Brain pericyte (primary cell): Measurements from ENCODE around the gene CDK5.
"Not testable (repeated sequence)": the region's sequence is repeated elsewhere in the genome, so short reads cannot be mapped to it uniquely, and the experiment has no call there.

ENCODE experiments used
- DNase-seq: peaks from one replicate; pipeline ENCODE4 v3.0.0-alpha.2; 2012; ENCODE audit warnings: low read depth, low spot score

CDK5 gene

DNA sequence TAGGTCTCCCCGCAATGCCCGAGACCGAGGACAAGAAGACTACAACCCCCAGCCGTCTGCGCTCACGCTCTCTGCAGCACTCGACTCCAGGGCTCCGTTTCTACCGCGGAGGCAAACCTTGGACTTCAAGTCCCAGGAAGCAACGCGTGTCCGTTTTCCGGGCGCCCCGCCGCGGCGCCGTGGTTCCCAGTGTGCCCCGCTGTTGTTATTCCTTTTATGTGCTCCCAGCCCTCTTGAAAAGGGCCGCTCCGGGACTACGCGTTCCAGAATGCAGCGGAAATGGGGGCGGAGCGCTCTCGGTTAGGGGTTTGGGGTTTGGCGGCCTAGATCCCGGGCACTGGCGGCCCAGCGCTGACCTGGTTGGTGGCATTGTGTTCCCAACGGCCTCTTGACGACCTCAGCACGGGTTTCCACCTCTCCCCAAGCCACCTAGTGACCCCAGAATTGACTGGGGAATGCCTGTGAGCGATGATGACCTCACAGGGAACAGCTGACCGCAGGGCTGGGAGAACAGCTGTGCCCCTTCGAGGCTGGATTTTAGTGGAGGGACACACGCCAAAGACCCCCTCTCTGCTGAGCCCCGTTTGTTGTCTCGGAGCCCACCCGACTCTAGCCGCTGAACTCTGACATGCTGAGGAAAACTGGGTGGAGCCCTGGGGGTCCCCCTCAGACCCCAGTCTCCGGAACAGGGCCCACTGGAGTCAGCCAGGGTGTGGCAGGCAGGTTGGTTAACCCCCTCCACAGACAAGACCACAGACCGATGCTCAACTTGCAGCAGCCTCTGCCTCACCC is 488 bp upstream of the CDK5 start:
- peak; percentile 99 for DNase-seq

DNA sequence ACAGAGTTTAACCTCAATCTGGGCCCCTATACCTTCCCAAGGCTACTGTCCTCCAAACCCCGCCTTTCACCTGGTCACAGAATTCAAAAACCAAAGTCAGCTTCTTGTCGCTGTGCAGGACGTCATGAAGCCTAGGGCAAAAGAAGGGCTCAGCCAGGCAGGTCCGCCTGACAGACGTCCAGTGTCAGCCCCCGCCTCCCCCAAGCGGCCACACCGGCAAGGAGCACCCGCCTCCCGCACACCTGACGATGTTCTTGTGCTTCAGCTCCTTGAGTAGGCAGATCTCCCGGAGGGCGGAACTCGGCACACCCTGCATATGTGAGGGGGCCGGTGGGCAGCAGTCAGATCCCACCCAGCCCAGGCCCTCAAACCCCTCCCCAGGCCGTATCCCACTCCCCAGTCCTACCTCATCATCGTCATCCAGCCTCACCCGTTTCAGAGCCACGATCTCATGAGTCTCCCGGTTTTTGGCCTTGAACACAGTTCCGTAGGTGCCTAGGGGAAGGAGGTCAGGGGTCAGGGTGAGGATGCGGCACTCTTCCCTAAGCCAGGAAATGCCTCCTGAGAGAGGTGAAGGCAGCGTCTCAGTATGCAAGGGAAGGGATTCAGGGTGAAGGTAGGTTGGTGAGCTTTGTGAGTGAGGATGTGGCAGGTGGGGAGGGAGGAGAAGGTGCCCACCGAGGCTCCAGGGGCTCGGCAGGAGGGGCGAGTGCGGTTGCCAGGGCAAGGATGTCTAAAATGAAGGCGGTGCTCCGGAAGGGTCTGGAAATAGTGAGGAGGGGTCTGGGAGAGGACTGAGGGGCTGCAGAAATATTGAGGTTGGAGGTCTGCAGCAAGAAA is 811 bp downstream of the CDK5 start:
- DNase-seq: no peak

DNA sequence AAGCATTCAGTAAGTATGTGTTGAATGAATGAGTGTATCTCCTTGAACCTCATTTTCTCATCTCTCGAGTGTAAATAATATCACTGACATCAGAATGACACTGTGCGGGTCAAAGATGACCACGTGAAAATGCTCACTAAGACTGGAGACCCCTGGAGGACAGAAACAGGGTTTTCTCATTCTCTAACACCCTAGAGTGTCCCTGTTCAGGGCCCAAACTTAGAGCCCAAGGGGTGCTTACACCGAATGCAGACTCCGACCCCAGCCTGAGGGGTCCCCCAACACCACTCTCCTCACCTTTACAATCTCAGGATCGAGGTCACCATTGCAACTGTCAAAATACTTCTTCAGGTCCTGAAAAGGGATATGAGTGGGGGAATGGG is 1.4 kb downstream of the CDK5 start:
- DNase-seq: no peak

DNA sequence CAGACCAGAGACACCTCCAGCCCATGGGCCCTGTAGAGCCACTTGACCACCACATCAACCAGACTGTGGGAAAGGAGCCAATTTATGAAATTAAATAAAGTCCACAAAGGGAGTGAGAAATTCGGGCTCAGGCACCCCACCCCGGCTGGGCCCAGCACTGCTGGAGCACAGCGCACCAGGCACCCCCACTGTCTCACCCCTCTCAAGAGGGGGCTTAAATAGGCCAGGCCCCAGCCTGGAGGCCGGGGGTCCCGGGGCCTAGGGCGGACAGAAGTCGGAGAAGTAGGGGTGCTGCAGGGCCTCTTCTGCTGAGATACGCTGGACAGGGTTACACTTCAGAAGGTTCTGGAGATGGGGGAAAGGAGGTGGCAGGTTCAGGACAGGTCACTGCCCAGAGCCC is 3.9 kb downstream of the CDK5 start:
- no peak for DNase-seq

DNA sequence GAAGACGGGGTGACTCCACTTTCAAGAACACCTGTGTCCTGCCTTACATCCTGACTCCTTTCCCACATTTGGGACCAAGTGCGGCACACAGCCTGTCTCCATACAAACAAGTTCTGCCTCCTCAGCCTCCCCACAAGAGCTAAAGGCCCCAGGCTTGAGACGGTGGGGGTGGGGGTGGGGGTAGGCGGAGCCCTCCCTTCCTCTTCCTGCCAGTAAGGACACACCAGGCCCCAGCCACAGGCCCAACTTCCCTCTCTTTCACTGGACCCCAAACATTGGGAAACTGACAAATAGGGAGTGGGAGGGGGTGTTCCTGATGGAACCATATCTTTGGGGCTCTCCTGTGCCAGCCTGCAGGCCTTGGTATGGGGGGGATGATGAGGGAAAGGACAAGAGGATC is 4.6 kb downstream of the CDK5 start:
- no peak for DNase-seq

DNA sequence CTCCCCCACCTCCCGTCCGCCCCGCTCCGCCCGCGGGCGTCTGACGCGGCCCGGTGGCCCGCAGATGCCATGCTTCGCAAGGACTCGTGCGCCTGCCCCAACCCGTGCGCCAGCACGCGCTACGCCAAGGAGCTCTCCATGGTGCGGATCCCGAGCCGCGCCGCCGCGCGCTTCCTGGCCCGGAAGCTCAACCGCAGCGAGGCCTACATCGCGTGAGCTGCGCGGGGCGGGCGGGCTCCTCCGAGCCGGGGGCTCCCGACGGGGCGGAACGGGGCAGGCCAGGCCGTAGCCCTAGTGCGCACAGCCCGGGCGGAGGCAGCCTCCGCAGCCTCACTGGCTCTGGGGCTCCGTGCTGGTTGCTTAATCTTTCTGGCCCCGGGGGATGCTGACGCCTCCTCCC is 6.6 kb downstream of the CDK5 start:
- peak; percentile 63 for DNase-seq

DNA sequence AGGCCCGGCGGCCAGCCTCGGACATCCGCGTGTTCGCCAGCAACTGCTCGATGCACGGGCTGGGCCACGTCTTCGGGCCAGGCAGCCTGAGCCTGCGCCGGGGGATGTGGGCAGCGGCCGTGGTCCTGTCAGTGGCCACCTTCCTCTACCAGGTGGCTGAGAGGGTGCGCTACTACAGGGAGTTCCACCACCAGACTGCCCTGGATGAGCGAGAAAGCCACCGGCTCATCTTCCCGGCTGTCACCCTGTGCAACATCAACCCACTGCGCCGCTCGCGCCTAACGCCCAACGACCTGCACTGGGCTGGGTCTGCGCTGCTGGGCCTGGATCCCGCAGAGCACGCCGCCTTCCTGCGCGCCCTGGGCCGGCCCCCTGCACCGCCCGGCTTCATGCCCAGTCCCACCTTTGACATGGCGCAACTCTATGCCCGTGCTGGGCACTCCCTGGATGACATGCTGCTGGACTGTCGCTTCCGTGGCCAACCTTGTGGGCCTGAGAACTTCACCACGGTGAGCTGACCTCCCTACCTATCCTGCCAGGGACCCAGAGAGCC is 8.7 kb downstream of the CDK5 start:
- DNase-seq: no peak

DNA sequence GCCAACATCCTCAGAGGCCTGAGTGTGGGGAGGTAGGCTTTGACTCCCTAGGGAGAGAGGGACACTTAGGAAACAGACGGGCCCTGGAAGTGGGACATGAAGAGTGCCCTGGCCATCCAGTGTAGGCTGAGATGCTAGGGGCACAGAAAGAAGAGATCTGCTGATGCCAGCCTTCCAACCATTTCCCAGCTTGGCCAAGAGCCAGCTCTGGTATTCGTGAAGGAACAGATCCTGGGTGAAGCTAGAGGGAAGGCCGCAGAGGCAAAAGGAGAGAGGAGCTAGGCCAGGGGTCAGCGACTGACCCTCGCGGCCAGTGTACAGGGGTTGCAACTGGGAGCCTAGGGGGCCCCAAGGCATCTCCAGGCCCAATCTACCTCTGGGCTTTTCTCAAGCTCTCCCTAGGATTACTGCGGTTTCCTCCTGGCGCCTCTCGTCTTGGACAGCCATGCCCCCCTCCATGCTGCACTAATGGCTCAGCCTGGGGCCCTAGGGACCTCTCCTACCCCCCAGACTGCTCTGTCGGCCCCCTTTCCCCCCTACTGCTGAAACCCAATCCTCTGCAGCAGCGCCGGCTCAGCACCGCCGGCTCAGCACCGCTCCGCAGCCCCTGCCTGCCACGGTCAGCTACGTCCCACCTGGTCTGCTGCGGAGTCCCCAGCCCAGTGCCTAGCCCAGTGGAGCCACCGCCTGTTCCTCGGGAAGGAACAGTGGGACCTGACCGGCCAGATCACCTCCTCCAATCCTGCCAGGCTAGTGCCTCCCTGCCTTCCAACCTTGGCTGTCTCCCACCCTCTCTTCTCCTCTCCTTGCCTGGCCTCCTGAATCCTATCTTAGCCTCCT is 9.5 kb downstream of the CDK5 start, which contains the start of gene ASIC3:
TSS of gene ASIC3 (plus strand) at position 556 of the 840 bp plus-strand sequence. CDS start 355 bp downstream, outside the sequence.
- no peak for DNase-seq

DNA sequence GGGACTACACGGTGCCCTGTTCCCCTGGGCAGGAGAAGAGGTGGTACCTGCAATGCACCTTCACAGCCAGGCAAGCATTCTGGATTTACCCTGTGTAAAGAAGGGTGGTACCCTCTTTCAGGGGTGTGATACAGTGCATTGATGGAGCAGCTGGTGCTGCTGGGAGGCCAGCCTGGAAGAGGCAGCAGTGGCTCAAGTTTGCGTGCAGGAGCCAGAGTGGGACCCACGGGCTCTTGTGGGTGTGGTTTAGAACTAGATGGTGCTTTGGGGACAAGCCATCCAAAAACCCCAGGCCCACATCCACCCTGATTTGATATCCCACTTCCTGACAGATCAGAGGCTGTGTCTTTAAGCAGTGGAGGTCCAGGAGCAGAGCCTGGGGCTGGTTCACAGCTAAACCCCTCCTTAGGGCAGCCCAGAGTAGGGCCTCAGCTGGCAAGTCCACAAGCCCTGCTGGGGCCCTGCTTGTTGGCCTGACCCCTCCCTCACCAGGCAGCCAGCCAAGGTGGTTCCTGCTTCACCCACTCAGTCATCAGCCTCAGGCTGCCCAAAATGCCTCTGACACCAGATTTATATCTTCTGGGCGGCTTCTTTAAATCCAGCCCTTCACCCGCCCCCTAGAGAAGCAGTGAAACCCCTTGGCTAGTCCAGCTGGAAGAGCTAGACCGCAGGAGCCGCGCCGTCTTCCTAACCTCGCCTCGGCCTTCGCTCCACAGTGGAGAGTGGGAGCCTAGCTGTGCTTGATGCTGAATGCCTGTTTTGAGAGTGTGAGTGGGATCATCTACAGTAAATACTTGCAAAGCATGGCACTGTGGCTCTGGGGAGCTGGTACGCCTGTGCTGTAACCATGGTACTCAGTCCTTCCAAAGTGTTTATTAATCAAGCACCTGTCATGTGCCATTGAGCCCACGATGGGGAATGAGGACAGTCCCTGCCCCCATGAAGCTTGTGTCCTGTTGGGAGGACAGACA is 10.8 kb downstream of the CDK5 start:
- no peak for DNase-seq

DNA sequence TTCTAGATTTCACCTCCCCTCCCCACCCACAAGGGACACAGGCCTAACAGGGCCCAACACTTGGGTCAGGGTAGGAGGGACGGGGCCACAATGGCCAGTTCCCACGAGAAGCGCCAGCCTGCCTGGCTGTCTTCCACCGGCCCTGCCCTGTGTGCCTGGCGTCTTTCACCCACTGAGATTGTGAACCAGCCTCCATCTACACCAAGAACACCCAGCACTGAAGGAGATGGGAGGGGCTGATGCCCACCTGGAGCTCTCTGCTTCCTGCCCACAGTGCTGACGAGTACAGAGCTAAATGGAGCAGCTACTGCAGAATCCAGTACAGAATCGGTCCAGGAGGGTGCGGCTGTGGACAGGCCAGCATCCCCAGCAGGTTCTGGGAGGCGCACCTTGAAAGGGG is 11.7 kb downstream of the CDK5 start:
- DNase-seq: no peak

DNA sequence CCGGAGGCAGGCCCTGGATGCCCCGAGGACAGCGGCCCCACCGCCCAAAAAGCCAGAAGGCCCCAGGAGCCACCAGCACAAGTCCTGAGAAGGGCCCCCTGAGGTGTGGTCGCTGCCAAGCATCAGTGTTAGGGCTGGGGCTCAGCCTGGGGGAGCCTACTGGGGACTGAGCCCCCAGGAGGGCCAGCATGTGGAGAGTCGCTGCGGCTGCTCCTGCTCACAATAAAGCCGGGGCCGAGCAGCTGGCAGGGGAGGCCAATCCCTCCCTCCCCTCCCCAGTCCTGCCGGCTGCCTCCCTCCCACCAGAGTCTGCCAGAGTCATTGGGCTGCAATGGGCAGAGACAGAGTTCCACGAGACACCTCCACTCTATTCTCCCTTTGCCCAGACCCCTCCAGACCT is 12.4 kb downstream of the CDK5 start:
- DNase-seq: no peak

DNA sequence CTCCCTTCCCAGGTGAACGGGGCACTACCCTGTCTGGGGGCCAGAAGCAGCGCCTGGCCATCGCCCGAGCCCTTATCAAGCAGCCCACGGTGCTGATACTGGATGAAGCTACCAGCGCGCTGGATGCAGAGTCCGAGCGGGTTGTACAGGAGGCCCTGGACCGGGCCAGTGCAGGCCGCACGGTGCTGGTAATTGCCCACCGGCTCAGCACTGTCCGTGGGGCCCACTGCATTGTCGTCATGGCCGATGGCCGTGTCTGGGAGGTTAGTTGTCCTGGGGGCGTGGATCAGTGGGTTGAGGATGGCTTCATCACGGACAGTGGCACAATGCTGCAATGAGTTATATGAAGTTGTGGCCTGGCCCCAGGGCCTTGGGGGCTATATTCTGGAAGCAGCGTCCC is 13.7 kb downstream of the CDK5 start:
- no peak for DNase-seq

DNA sequence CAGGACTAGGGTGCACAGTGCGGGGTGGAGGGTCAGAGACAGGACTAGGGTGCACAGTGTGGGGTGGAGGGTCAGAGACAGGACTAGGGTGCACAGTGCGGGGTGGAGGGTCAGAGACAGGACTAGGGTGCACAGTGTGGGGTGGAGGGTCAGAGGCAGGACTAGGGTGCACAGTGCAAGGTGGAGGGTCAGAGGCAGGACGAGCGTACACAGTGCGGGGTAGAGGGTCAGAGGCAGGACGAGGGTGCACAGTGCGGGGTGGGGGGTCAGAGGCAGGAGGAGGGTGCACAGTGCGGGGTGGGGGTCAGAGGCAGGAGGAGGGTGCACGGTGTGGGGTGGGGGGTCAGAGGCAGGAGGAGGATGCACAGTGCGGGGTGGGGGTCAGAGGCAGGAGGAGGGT is 14.2 kb downstream of the CDK5 start:
- not testable (repeated sequence) for DNase-seq

DNA sequence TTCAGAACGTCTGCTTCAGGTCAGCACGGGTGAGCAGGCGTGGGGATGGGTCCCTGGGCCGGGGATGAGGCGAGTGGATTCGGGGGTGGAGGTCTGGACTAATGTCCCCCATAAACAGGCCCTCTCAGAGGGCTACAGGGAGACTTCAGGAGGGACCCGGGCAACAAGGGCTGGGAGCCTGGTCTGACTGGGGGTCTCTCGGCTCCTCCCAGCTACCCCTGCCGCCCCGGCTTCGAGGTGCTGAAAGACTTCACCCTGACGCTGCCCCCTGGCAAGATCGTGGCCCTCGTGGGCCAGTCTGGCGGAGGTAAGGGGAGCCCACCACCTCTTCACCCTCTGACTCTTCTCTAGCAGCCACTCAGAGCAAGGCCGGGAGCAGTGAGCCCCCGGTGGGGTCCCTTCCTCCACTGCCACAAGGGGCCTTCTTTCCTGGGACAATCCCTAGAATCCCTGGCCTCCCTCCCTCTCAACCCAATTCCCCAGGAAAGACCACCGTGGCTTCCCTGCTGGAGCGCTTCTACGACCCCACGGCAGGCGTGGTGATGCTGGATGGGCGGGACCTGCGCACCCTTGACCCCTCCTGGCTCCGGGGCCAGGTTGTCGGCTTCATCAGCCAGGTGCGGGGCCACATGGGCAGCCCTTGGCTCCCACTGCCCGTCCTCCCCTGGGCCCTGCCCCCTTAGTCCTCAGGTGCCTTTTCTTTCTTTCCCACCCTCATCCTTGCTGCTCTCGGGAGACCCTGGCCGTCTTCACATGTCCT is 16.9 kb downstream of the CDK5 start:
- no peak for DNase-seq

DNA sequence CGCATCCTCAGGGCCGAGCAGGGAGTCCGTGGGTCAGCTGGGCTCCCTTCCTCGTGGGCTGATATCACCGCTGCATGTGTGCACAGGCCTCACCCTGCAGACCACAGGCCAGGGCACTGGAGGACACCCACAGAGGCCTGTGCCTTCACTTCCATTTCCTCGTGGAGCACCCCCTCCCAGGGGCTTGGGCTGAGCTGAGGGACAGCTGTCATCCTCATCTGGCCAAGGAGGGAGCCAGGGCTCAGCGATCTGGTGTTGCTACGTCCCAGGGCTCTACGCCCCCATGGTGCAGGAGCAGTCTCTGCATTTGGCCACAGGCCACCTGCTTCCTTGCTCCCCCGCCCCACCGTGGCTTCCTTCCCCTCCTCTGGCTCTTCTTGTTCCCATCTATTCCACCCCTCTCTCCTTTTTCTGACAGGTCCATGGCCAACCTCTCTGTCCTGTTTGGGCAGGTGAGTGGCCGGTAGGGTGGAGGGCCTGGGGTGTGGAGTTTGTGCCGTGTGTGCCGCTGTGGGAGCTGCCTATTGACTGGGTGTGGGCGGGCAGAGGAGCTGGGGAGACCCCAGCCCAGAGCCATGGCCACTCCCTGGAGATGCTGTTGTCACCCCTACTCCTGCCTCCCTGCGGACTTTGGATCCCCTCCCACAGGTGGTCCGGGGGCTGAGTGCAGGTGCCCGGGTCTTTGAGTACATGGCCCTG is 17.7 kb downstream of the CDK5 start:
- DNase-seq: no peak

DNA sequence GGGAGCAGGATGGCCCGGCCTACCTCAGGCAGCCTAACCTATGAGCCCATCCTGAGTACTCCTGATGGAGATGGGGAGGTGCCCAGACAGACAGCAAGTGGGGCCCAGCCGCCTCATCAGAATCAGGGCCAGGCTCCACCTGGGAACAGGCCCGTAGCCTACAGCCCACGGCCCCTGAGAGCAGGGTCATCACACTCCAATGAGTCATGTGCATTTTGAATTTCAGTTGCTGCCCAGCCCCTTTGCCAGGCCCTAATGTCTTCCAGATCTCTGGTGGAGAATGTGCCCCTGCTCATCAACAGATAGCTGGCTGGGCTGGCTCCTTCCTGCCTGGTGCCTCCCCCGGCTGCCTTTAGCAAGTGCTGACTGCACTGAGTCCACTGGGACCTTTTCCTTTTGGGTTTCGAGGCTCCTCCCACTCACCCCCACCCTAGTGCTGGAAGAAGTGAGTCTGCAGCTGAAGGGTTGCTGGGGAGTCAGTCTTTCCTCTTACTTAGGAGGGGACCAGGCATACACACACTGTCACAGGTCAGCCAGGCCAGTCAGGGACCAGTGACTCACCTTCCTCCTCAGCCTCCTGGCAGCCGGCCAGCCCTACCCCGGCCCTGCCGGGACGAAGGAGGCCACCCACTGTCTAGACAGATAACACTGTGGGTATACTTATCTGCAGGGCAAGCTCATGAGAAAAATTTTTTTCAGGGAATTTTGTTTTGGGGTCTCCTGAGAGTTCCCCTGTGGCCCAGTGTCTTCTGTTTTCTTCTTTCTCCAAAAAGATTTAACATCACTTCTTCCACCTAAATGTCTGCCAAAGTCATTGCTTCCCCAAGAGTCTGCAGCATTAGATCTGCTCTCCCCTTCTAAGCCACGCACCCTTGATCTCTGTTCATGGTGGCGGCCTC is 18.5 kb downstream of the CDK5 start:
- DNase-seq: peak; percentile 63

DNA sequence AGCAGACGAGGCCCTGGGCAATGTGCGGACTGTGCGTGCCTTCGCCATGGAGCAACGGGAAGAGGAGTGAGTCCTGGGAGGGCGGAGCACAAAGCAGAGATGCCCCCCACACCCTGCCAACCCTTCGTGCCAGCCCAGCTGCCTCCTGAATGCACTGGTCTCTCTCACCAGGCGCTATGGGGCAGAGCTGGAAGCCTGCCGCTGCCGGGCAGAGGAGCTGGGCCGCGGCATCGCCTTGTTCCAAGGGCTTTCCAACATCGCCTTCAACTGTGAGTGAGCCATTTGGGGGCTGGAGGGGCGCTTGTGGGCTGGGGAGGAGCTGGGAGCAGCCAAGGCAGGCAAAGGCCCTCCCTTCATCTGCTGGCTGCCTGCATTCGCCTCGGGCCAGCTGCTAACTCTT is 21.8 kb downstream of the CDK5 start:
- DNase-seq: no peak
